Activated naive CD4-positive, alpha-beta T cell treated with anti-CD3 and anti-CD28 coated beads, Interleukin-2, amount 50 U/mL, for 72 hours (primary cell): Measurements from ENCODE around the gene TACR3. TPM values are rescaled to one million over a fixed set of nuclear protein-coding genes. Genes with fewer than 3 reads are reported as not detected.
"Not testable (repeated sequence)": the region's sequence is repeated elsewhere in the genome, so short reads cannot be mapped to it uniquely, and the experiment has no call there.

Source experiments
- ATAC-seq, 2 donors: fragments of 150-1000 bp; cut with Tn5 transposase; 2 replicates each; pipeline ENCODE4 v1.10.0; 2021; ENCODE audit warnings: mild to moderate bottlenecking in 2 of 2, moderate library complexity in 2 of 2
- DNase-seq, 2 donors: peaks; one replicate each; pipeline ENCODE4 v3.0.0; 2021 to 2022; ENCODE audit warnings: low spot score in 2 of 2
- H3K27ac Mint-ChIP-seq, 2 donors: one replicate each; pipeline ENCODE4 v1.8.0; 2022; ENCODE audit warnings: mild to moderate bottlenecking in 2 of 2, mixed read lengths in 2 of 2
- H3K36me3 Mint-ChIP-seq, 2 donors: one replicate each; pipeline ENCODE4 v1.8.0; 2022; ENCODE audit warnings: mixed read lengths in 2 of 2
- H3K9me3 Mint-ChIP-seq, 2 donors: one replicate each; pipeline ENCODE4 v1.8.0; 2022; ENCODE audit warnings: mixed read lengths in 2 of 2
- total RNA-seq, 2 donors: library from RNA; stranded (reverse); gene quantifications; one replicate each; pipeline ENCODE4 v1.2.3, GENCODE V29; 2022

Gene TACR3
- total RNA-seq, 2 donors from 2014 or later, result not detected

- H3K27ac Mint-ChIP-seq, result no peak overlapping the region
- ATAC-seq, result no peak
- peaks cover 13 to 16% of the 10 kb centered on the region in 2 donors for H3K9me3 Mint-ChIP-seq
Measured at GRCh38 chr4:103626296-103626695, 93.5 kb downstream of the TACR3 start.

DNA sequence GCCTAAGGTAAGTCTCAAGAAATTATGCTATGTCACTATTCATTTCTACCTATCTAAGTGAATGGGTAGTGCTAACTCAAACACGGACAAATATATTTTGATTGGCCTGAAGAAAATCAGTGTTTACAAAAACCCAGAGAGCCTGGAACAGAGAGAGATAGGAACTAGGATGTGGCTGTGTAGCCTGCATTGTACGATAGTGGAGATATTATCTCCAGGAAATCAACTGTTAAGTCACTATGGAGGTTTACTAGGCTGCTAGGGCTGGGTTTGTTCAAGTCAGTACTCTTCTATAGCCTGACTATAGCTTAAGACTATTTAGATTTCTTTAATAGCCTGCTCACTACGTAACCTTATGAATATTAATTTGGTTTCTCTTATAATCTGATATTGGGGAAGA lies 127.9 kb downstream of the TACR3 start:
- DNase-seq (no peak), ATAC-seq (no peak)
- H3K36me3 Mint-ChIP-seq, result no peaks in the 10 kb centered on the region
- no peak overlapping the region for H3K27ac Mint-ChIP-seq
- H3K9me3 Mint-ChIP-seq, result peaks cover 0 to 5% of the 10 kb centered on the region in 2 donors

More at GRCh38 chr4:103626296-103626695, 93.5 kb downstream of the TACR3 start:
- no peaks in the 10 kb centered on the region for H3K36me3 Mint-ChIP-seq
- DNase-seq, result no peak

- DNase-seq, result no peak
- peaks cover 0 to 7% of the 10 kb centered on the region in 2 donors for H3K9me3 Mint-ChIP-seq
- no peak overlapping the region for H3K27ac Mint-ChIP-seq
- no peaks in the 10 kb centered on the region for H3K36me3 Mint-ChIP-seq
- ATAC-seq, result no peak
Measured at GRCh38 chr4:103567591-103567990, 152.2 kb downstream of the TACR3 start.

DNA sequence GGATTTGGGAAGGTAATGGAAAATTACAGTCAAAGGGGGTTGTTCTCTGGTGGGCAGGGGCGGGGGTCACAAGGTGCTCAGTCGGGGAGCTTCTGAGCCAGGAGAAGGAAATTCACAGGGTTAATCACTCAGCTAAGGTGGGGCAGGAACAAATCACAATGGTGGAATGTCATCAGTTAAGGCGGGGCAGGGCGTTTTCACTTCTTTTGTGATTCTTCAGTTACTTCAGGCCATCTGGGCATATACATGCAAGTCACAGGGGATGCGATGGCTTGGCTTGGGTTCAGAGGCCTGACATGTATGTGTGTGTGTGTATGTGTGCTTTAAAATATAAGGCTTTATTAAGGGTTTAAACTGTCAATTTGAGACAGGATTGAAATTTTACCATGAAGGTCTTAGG lies 160.6 kb downstream of the TACR3 start:
- not testable (repeated sequence) for H3K27ac Mint-ChIP-seq, H3K36me3 Mint-ChIP-seq, DNase-seq, ATAC-seq
- peaks cover 12 to 19% of the 10 kb centered on the region in 2 donors for H3K9me3 Mint-ChIP-seq
